Nucleus accumbens (tissue), 56 donors: ENCODE data around the gene KCNIP4.

ENCODE experiments used
- DNase-seq, 56 donors: peaks; one replicate each; lab custom pipeline; 2025; lab: John Stamatoyannopoulos, UW

The KCNIP4 gene

DNA sequence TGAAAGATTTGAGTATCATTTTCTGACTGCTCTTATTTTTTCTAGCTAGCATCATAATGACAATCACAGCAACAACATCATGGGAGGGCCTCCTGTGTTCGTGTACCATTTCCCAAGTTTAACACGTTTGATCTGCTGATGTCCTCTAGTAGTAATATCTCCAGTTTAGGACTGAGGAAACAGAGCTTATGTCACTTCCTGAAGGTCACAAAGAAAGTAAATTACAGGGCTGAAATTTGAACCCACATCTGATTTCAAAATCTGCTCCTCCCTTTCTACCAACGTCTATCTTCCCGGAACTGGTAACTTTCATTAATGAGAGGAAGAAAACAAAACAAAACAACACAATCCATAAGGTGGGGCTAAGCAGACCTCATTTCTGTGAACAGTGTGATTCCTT, 945.6 kb downstream of the KCNIP4 start:
- no peak for DNase-seq

DNA sequence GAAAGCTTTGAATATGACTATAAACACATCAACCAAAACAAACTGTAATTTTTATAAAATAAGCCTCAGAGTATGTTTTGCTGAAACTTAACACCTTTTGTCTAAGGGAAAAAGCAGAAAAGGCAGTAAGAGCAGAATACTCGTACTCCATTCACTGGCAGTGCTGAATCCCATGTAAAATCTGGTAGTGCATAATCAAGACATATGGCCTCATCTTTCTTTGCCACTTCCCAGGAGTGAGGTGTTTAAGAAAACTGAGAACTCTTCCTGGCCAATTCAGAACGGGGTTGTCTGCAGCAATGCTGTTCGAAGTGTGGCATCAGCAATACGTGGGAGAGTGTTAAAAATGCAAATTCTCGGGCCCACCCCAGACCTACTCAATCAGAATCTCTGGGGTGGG, 946.3 kb downstream of the KCNIP4 start:
- no peak for DNase-seq

DNA sequence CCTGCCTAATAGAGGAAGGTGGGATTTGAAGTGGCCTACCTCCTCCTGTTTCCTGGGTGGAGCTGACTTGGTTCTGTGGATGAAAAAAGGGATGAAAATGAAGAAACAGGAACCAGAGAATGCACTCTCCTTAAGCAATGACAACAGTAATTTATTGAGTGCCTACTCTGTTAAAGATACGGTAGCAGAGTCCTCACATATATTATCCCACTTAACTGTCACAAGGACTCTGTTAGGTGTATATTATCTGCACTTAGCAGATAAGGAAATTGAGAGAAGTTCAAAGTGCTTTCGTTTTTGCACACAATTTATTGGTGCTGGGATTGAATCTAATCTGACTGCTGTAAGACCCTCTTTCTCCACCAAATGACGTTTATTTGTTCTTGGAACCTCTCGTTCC, 947.1 kb downstream of the KCNIP4 start:
- no peak for DNase-seq

DNA sequence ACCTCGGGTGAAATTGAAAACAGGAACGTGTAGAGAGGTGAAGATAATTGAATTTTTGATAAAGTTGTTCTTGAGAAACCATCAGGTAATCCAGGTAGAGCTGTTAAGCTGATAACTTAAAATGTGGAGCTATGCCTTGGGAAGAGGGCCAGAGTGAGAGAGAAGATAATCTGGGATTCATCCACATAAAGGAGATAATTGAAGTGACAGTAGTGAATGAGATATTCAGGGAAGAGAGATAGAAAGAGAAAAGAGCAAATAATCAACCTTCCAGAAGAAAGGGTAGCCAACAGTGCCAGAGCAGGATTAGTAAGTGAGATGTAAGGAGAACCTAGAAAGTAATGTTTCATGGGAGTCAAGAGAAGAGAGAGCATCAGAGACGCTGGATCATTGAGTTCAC, 950.7 kb downstream of the KCNIP4 start:
- DNase-seq: no peak

DNA sequence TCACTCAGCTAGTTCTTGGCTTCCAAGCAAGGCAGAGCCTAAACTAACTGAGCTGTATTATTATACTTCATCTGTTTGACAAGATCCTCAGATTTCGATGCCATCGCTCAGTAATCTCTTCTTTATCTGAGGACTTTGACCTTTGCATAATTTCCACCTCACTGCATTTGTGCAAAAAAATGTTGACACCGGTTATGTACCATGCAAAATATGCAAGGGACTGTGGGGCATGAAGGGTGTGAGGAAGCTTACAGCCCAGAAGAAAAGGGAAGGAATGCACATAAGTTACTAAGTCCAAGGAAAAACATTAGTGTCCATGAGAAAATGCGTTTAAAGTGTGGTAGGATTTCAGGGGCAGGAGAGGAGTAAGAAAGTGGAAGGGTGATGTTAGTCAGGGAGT, 953.0 kb downstream of the KCNIP4 start:
- no peak for DNase-seq

DNA sequence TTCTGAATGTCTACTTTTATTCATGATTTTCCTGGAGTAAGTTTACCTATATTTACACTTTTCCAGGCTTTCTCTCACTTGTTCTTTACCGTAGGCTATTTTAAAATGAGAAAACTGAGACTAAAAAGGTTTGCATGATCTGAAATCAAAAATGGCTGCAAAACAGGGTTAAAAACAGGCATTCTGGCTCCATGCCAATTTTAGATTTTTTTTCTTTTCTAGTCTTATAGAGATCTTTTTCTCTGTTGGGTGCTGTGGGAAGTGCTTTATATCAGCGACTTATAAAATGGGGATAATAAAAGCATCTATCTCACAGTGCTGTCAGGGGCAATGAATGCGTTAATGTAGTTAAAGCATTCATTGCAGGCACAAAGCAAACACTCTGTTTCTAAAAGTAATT, 953.6 kb downstream of the KCNIP4 start:
- no peak for DNase-seq

DNA sequence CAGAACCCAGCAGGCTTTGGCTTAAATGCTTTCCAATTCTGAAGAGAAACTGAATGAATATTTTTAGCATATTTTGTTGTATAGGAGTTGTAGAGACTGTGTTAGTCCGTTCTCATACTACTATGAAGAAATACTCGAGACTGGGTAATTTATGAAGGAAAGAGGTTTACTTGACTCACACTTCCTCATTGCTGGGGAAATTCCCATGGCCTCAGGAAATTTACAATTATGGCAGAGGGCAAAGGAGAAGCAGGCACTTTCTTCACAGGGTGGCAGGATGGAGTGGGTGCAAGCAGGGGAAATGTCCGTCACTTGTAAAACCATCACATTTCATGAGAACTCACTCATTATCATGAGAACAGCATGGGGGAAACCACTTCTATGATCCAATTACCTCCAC, 956.6 kb downstream of the KCNIP4 start:
- DNase-seq: no peak

DNA sequence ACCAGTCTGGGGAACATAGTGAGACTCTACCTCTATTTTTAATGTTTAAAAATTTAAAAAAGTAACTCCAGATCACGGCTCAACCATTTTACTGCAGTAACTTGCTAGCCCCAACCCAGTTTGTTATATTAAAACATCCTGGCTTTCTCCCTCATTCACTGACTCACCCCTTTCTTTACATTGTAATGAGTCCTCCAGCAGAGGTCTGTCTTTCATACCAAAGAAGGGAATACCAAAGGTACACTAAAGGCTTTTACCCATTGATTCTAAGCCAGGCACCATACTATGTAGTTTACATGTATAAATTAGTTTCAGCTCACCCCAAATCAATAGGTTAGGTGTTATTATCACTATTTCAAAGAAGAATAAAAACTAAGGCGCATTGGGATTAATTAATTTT, 961.4 kb downstream of the KCNIP4 start:
- no peak for DNase-seq

DNA sequence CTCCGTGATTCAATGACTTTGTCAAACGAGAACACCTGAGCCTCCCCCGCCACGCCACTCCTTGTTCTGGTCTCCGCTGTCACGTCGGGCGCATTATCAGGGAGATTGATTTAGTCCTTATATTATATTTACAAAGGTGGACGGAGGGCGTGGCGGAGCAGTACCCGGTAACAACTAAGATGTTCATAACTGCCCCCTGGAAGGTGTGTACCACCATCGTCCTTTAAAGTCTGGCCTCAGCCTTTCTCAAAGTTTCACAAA, 964.1 kb downstream of the KCNIP4 start:
- DNase-seq: peak in 2 of 56 donors; percentile 18 to 35

DNA sequence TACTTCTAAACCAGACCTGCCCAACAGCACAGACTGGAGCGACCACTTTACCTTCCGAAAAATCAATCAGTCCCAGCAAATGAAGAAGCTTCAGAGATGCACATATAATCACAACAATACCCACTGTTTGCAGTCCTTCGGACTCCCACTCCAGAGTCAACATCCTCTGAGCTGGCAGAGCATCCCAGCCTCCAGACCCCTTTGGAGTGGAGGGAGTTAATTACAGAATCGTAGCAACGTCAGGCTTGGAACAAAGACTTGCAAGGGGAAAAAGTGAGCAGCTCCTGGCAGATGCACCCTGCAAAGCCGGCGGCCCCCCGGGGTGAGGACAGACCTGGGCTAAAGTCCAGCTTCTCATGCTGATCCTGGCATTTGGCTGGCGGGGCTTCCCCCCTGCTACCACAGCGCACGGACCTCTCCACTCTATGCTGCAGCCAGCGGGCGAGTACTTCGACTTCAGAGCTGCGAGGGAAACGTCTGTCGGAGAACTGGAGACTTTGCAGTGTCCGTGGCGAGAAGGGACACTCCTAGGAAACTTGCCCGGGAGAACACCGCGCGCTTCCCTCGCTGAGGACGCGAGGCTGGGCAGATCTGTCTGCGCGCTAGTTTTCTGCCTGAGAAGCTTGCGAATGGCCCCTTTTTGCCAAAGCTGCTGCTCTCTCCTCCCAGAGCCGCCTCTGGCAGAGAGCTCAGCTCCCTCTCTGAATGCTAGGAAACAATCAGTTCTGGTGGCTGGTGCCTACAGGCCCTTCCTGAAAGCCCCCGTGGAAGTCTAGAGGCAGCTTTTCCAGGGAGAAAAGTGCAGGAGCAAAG, 964.6 kb downstream of the KCNIP4 start:
- DNase-seq: peak in 22 of 56 donors; percentile 1 to 43 (median 16)

DNA sequence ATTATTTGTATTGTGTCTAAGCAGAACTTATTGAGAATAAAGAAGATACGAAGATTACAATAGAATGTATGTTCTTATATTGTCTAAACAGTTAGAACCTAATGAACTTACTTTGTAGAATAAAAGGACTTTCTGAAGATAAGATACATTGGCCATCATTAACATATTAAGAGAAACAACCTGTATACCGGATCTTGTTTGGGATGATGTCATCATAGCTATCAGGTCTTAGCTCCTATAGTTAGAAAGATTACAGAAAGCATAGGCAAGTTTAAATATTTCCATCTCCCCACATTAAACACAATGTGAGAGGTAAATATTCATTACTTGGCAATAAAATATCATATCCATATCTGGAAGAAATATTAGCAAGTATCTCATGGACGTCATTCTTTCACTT, 966.0 kb downstream of the KCNIP4 start:
- no peak for DNase-seq

DNA sequence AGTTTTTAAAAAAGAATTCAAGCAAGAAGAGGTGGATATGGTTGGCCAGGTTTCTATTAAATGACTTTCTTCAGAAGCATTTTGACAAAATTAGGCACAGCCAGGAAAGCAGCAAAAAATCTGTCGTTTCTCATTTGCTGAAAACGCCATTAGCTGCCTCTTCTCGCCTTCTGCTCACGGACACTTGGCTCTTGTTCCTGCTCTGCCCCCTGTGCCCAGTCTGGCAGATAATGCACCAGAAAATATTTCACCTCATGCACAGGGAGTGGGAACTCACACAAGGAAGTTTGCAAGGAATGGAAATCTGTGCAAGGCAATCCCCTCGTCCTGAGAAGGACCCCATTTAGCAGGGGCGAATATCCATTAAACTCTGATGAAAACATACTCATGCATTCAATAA, 988.3 kb downstream of the KCNIP4 start:
- DNase-seq: no peak

DNA sequence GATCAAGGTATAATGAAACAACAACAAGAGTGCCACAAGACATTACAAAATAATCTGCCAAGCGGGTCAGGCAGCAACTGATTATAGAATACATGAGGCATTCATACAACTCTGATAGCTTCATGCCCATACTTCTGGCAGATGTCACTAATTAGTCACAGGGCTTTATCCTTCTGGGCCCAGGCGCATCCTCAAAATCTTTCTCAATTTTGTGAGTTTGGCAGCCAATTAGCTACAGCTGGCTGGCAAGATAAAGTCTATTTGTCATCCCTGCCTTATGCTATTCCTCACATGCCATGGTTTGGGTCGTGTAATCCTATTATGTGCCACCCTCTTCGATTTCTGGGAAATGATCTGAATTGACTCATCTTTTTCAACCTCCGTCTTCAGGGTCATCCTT, 994.0 kb downstream of the KCNIP4 start:
- no peak for DNase-seq

DNA sequence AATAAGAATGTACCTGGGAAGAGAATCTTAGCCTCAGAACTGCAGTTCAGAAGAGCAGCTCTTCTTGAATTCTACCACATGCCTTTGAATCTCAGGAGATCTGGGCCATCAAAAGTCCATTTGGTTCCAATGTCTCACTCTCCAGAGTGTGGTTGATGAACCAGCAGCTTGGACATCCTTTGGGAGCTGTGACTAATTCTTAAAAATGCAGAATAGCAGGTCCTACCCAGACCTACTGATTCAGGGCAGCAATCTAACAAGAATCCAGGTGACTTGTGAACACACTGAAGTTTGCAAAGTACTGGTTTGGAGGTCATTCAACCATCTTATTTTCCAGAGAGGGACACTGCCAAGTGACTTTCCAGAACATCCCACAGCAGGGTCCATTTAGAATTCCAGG, 1003.6 kb downstream of the KCNIP4 start:
- no peak for DNase-seq

DNA sequence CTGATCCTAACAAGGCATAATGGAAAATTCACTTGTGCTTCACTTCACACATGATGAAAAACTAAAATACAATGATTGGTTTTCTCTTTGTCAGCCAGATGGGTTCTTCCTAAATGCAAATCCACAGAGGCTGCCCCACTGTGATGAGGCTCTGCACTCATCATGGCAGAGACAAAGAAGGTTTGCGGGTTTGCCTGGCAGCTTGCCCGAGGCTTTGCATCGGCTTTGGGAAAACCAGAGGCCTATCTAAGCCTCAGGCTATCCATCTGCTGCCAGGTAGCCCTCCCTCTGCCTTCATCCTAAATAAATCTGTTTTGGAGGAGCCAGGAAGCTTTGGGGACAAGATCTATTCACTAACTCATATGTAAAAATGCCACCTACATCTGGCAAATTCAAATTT, 1004.1 kb downstream of the KCNIP4 start:
- DNase-seq: no peak

DNA sequence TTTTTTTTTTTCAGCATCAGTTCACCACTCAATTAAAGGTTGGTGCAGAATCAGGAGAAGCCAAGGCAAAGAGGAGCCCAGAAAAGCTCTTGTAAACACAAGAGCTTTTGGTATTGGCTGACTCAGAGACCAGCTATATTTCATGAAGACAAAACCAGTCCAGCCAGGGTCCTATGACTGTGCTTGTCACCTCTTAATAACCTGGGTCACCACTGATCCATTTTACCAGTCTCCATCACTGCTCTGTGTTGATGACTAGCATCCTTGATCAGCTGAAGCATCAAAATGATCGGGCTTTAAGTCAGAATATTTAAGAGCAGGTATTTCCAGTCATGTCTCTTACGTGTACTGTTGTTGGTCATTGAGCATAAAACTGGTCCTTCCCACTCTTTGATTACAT, 1010.4 kb downstream of the KCNIP4 start:
- no peak for DNase-seq

DNA sequence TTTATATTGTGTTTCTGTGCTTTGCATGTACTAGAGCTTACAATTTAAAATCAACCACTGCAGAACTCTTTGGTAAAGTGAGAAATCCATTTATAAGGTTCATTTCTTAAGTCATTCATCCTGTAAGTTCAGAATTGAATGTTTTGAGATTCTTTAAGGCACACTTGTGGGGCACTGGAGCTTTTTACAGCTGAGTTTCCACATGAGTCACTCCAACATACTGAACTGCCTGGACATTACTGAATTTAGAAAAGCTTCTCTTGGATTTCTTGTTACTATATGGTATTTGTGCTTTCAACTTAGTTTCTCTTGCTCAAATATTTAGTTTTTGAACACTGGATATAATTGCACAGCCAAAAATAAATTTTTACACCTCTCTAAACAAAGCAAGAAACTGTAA, 1022.0 kb downstream of the KCNIP4 start:
- no peak for DNase-seq

DNA sequence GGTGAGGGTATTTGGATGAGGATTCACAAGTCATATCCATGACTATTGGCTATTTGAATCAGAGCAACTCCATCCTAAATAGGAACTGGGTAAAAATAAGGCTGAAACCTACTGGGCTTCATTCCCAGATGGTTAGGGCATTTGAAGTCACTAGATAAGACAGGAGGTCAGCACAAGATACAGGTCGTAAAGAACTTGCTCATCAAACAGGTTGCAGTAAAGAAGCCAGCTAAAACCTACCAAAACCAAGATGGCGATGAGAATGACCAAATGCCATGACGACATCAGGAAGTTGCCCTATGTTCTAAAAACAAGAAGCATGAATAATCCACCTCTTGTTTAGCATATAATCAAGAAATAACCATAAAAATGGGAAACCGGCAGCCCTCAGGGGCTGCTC, 1023.4 kb downstream of the KCNIP4 start:
- no peak for DNase-seq

DNA sequence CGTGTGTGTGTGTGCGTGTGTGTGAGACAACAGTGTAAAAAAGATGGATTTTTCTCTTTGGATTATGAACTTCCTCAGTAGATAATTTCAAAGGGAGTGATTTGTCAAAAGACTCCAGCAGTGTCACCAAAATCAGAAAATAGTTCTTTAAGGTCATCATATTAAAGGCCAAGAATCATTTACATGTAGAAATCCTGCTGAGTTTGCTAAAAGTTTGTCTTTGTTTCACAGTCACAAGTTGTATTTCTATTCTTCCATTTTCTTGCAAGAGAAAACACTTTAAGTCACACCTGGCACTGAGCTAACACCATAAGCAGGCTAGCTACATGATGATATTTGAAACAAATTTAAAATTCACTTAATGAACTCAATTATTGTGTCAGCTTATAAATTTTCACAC, 1025.6 kb downstream of the KCNIP4 start:
- DNase-seq: no peak

DNA sequence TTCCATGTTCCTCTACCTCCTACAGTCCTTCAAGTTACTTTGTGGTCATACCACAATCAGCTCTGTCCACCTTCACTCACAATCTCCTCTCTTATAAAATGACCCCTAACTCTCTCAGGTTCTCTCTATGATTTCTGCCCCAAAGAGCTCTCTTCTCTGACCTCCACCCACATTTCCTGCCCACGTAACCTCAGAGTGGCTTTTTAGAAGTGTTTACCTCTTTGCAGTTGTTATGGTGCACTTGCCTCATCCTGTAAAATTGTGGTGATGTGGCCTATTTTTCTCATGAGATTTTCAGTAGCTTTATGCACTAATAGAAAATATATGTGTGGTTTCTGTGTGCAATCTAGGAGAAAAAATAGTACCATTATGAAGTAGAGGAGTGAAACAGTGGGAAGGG, 1032.5 kb downstream of the KCNIP4 start:
- DNase-seq: no peak

DNA sequence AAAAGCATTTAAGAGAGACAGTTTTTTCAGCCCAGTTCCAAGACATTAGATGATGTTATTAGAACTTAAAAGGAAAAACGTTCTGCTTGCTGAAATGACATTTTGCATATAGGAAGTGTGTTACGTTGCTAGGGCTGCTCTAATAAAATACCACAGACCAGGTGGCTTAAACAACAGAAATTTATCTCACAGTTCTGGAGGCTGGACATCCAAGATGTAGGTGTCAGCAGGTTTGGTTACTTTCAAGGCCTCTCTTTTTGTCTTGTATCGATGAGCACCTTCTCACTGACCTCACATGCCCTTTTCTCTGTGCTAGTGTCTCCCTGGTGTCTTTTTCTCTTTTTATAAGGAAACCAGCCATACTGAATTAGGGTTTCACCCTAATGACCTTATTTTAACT, 1043.6 kb downstream of the KCNIP4 start:
- no peak for DNase-seq

DNA sequence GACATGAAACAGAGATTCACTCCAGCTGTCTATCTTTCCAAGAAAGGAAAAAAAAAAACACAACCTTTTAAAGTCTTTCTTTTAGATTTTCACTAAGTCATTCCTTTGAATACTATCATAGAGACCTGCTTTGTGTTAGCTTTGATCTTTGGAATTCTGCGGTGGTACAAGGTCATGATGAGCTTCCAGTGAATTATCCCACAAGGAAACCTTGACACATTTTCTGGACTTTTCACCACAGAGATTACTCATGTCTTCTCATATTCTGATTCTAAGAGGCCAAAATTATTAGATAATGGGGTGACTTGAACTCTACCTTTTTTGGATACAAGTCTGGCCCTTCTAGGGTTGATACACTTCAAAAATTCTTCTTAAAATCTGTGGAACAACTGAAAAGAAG, 1046.7 kb downstream of the KCNIP4 start:
- DNase-seq: no peak

DNA sequence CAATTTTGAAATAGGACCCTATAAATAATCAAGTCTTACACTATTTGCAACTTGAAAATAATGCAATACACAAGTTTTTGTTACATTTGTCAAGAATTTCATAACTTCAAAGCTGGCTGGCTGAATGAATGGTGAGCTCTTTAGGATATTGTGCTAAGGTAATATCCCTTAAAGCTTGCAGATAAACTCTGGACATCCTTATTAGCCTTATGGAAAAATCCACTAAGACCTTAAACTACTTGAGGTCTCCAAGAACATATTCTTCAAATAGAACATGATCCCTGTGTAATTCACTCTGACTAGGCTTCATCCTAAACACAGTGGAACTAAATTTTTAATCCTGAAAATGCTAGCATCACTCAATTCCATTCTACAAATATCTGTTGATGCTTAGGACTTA, 1049.0 kb downstream of the KCNIP4 start:
- DNase-seq: no peak
